ENCODE data around the gene CREBBP.

Gene CREBBP

DNA sequence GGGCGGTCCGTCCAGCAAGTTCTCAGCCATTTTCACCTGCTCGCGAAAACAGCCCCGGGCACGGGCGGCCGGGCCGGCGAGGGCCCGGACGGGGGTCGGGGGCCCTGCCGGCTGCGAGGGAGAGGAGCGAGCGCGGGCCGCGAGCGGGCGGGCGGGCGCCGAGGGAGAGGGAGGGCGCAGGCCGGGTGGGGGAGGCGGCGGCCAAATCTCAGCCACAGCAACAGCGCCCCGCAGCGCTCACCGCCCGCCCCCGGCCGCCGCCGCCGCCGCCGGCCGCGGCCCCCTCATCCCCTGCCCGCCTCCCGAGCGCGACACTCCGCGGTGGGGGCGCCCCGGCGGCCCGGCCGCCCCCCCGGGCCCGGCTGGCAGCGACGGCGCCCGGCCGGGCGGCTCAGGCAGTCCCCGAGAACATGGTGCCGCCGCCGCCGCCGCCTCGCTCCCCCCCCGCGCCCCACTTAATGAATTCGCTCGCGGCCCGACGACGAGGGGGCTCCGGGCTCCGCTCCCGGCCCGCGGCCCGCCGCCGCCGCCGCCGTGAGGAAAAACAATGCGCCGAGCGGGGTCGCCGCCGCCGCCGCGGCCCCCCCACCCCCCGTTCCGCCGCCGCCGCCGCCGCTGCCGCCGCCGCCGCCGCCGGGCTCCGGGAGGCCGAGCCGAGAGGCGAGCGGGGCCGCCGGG lies 487 bp downstream of the CREBBP start:
- peak in 46 of 56 donors; percentile 8 to 76 (median 47) for DNase-seq

DNA sequence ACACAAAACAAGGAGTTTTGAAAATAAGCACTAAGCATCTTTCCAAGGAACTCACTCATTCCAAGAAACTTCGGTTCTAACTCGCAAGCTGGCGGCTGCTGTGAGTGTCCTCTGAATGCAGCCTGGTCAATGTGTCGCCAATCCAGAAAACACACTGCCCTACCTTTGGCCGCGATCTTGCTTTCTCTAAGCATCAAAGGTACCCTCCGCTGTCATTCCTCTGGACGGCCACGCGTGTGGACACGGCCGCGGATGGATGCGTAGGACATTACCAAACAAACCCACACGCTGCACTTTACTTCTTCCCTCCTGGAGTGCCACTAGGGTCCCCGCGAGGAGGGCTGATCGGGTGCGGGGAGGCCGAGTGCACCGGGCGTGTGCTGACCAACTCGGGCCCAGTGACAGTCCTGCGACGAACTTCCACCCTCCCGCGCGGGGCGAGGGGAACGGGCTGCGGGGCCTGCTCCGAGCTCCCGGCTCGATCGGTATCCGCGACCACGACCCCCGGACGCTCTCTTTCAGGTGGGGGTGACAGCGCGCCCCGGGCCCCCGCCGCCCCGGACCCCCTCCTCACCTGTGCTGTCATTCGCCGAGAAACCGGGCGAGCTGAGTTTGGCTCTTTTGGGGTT lies 1.1 kb downstream of the CREBBP start:
- DNase-seq: peak in 4 of 56 donors; percentile 16 to 48 (median 31)

- no peak for DNase-seq
Observed at GRCh38 chr16:3878610-3879009, 1.9 kb downstream of the CREBBP start.

- no peak for DNase-seq
Observed at GRCh38 chr16:3876695-3877094, 3.8 kb downstream of the CREBBP start.

- DNase-seq: no peak
Observed at GRCh38 chr16:3876160-3876559, 4.4 kb downstream of the CREBBP start.

DNA sequence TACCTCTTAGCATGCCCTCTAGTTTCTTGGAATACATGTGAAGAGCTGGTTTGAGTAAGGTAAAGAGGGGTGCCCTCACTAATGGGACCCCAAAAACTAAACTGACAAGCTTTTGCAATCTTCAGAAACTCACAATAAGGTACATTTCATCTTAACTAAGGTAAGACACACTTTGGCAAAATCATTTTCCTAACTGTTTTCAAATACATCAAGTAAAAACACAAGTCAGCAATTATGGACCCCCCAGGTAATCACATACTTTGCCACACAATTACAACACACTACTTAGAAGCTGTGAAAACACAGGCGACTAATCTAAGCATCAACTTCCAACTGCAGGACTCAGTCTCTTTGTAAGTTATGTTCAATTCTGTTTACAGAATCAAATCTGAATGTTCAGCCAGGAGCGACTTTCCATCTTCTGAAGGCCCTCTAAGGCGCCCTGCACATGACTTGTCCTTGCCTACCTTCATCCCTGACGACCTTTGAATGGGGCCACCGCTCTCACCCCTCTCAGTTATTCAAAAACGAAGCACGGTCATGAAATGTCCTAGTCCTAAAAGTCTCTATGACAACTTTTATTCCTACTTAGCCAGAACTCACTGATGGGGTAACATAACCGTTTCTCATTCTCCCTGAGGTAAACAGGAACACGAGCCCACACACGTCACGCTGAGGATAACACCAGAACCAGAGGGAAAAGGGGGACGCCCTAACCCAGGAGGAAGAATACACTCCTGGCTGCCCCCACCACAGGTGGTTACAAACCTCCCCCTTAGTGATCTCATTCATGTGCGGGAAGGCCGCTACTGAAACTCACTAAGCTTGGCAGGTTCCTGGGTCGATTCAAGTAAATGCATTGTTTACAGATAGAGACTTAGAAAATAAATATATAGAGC lies 5.5 kb downstream of the CREBBP start:
- DNase-seq: no peak

DNA sequence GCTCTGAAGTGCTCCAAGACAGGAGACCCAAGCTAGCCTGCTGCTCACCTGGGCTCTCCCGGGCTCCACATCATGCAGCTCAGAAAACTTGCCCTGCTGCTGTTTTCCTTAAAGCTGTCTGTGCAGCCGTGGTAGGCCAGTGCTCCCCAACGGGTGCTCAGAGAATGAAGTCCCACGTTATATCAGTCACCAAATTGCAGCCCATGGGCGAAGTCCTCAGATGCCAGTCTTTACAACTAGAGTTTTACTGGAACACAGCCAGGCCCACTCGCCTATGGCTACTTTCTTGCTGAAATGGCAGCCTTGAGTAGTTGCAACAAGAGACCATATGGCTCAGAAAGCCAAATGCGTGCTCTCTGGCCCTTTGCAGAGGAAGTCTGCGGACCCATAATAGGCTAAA lies 6.3 kb downstream of the CREBBP start:
- no peak for DNase-seq

DNA sequence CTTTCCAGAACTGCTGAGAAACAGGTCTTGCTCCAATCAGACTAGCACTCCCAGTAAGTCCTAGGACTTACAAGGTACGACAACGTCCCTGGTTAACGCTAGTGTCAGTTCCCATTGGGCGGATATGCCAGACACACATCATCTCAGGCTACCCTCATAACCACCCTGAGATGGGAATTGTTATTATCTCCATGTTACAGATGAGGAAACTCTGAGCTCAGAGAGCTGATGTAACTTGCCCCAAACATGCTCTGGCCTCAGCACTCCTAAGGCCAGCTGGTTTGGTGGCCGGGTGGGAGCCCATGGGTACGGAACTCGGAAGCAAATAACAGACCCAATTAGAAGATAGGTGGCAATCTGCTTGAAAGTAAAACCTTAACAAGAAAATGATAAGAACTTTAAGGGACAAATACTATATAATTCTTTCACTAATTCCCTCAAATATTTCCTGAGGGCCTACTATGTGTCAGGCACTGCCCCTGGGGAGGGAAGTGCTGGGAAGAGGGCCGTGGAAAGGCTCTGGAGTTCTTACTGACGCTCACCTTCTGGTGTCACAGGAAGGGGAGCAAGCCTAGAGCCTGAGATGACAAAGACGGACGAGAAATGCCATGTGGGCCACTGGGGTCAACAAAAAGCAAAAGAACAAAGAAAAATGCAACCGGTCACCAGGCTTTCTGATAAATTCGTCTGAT lies 6.9 kb downstream of the CREBBP start:
- no peak for DNase-seq

DNA sequence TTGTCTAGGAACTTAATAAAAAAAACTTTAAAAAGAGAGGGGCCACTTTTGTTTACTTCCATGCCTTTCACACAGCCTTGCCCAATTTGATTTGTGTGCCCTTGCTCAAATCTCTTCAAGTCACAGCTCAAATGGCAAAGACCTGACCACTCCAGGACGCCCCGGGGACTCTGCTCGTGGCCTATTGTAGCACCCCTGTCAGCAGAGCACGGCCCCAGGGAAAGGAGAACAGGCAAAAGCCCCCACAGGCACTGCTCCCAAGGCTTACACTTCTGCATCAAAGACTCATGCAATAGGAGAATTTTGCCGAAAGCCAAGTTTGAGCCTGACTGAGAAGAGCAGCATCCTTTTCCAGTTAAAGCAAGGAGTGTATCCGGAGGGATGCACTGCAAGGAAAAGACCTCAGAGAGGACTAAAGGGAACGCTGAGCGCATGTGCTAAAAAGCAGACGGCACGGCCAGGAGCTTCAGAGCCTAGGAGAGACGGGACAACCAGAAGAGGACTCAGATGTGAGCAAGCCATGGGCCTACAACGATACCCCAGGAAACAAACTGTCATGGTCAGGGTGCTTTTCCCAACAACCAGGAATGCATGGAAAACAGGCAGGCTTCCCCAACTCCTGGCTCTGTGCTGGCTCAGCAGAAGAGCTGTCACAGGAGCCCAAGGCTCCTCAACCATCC lies 8.2 kb downstream of the CREBBP start:
- DNase-seq: no peak

DNA sequence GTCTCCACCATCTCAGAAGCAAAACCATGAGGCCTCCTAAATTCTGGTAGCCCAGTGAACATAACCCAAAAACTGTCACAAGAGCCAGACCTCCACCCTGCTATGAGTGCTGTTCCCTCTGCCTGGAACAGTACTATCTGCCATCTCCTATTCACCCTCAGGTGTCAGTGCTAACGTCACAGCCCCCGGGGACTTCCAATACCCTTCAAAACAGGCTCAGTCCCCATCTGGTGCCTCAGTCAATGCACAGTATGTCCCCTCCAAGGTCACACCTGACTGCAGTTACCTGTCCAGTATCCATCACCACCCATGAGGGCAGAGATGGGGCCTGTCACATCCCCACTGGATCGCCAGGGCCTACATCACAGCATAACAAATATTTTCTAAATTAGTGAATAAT lies 11.5 kb downstream of the CREBBP start:
- no peak for DNase-seq

GRCh38 chr16:3868556-3868955 lies 12.0 kb downstream of the CREBBP start:
- no peak for DNase-seq

DNA sequence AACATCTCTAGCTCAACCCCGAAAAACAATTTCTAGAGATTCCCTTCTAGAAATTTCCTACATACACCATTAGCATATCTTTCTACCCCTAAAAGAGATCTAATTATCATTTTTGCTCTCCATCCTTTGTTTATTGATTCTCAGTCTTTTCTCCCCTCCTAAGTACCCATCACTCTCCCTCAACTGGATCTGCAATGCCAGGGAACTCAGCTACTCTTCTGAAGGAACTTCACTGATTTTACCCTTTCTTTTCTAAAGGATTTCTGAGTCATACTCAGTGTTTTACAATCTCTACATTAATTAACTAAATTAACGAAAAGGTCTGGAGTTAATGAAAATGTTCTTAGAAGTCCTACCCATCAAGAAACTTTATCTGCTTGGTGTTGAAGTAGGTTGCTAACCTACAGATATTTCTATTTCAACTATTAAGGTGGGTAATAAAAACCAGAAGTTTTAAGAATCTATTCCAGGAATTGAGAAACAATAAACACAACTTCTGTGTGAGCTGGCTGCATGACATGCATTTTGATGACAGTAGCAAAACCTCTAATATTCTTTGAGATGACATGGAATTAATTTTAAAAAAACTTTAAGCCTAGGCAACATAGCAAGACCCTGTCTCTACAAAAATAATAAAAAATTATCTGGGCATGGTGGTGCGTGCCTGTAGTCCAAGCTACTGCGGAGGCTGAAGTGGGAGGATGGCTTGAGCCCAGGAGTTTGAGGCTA lies 13.6 kb downstream of the CREBBP start:
- no peak for DNase-seq

- DNase-seq: no peak
Observed at GRCh38 chr16:3865241-3865640, 15.3 kb downstream of the CREBBP start.

GRCh38 chr16:3864562-3864961 lies 16.0 kb downstream of the CREBBP start:
- DNase-seq: no peak

- no peak for DNase-seq
Observed at GRCh38 chr16:3863587-3863986, 16.9 kb downstream of the CREBBP start.

- DNase-seq: peak in 1 of 56 donors; percentile 17
Observed at GRCh38 chr16:3861808-3862451, 18.6 kb downstream of the CREBBP start.

DNA sequence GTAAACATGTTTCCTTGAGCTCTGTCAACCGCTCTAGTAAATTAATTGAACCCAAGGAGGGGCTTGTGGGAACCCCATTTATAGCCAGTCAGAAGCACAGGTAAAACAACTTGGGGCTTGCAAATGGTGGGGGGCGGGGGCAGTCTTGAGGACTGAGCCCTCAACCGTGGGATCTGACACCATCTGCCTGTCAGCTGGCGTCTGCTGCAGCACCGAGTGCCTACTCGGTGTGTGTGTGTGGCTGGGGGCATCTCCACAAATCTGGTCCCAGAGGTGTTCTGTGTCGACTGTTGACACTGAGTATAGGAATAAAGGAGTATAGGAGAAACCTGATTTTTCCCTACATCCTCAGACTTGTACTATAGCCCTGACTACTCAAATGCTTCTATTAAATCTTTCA lies 20.6 kb downstream of the CREBBP start:
- DNase-seq: no peak

DNA sequence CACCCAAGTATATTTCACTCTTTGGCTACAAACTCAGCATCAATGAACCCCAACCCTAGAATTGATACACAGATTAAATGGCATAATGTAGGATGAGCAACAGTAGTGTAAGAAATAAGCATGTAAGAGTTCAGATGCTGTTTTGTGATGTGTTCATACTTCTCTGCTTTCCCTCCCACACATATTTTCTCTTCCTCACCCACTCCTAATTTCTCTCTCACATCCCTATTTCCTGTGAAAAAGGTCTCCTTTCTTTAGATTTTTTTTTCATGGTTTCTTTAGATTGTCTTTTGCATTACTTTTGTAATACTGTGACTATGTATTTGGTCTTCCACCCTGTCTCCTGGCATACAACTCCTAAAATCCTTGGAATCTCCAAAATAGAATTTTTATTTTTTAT lies 21.7 kb downstream of the CREBBP start:
- no peak for DNase-seq

DNA sequence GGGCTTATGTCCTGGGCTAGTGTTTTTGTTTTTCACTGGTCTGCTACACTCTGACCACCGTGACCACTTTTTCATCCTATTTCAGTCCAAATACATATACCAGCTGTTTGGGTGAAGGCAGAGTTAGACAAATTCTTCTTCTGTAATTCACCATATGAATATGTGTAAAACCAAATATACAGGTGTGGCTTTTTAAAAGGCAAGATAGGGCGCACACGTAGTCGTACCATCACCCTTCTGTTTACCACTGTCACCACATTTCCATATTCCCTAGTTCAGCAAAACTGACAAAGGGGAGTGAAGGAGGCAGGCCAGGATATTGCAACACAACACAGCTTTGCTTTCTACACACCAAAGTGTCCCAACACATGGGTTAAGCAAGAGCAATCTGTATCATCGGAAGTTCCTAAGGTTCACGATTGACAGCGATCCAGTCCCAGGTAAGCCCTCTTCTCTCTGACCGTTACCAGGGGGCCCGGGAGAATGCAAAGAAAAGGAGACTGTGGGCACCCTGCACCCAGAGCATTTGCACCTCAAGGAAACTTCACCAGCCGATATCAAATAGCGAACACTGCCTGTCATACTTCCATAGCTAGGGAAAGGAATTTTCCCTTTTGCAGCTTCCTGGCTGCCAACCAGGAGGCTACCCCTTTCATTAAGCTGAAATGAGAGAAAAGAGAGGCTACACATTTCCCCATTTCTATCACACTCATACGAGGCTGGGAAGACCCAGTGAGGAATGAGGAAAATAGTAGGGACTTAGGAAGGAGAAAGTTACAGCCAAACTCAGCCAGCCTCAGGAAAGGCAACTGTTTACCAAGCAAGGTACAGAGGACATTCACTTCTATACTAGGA lies 23.1 kb downstream of the CREBBP start:
- DNase-seq: no peak
